Uterus (tissue), 4 donors: ENCODE data around the gene CNTNAP5. TPM values are rescaled to one million over a fixed set of nuclear protein-coding genes. Genes with fewer than 3 reads are reported as not detected.

ENCODE experiments used
- DNase-seq, 2 donors: peaks; one replicate each; pipeline ENCODE4 v3.0.0-alpha.2; 2019 to 2020
- H3K27ac ChIP-seq, 2 donors: fragments of 200-600 bp; sonication (generic); 1 replicate in 1 of 2; 2 replicates in 1 of 2; pipeline ENCODE4 v1.5.1; 2016 to 2018
- H3K27me3 ChIP-seq, 2 donors: fragments of 200-600 bp; sonication (generic); one replicate each; pipeline ENCODE4 v1.5.1; 2018 to 2019; ENCODE audit warnings: control low read depth in 1 of 2
- H3K36me3 ChIP-seq, 2 donors: fragments of 200-600 bp; sonication (generic); one replicate each; pipeline ENCODE4 v1.5.1; 2019; ENCODE audit warnings: control low read depth in 1 of 2
- H3K4me1 ChIP-seq, 2 donors: fragments of 200-600 bp; sonication (generic); one replicate each; pipeline ENCODE4 v1.5.1; 2018 to 2019; ENCODE audit warnings: control low read depth in 1 of 2
- H3K4me3 ChIP-seq, 2 donors: fragments of 200-600 bp; sonication (generic); 1 replicate in 1 of 2; 2 replicates in 1 of 2; pipeline ENCODE4 v1.5.1; 2018 to 2019; ENCODE audit warnings: mild to moderate bottlenecking in 1 of 2
- H3K9me3 ChIP-seq, 2 donors: fragments of 200-600 bp; sonication (generic); one replicate each; pipeline ENCODE4 v1.5.1; 2019; ENCODE audit warnings: control low read depth in 1 of 2
- POLR2A ChIP-seq, 2 donors: fragments of 450-650 bp; IDR thresholded peaks; one replicate each; pipeline ENCODE4 v1.6.1; 2016; ENCODE audit warnings: antibody characterized with exemption in 2 of 2, mild to moderate bottlenecking in 1 of 2, moderate library complexity in 1 of 2
- intact Hi-C: fragments of 100-400 bp; cut with DNase I; formaldehyde crosslinking; loops from one replicate; pipeline ENCODE4 v1.15.1; 2023; ENCODE audit warnings: low total_unique reads
- total RNA-seq, 4 donors: library from RNA; depleted of rRNA in 3 of 4; stranded (reverse); fragments of >200 nt in 3 of 4; gene quantifications; one replicate each; pipeline versions ENCODE4 v1.1.0 to v1.2.4, GENCODE V29; 2014 to 2023
- TF ChIP-seq, protein P1 (sequence below), 4 experiments: fragments of 200-600 bp in 2 of 4; fragments of 450-650 bp in 2 of 4; sonication (generic) in 2 of 4; IDR thresholded peaks; one replicate each; pipeline ENCODE4 v1.5.1; 2016 to 2019; ENCODE audit warnings: antibody characterized with exemption in 4 of 4, mild to moderate bottlenecking in 2 of 4, moderate library complexity in 1 of 4
- donor health status: DM: yes; HTN: yes; CAD: no.

Gene CNTNAP5
- total RNA-seq, 4 donors from 2014 or later = 1.4 TPM; not detected in 3

DNA sequence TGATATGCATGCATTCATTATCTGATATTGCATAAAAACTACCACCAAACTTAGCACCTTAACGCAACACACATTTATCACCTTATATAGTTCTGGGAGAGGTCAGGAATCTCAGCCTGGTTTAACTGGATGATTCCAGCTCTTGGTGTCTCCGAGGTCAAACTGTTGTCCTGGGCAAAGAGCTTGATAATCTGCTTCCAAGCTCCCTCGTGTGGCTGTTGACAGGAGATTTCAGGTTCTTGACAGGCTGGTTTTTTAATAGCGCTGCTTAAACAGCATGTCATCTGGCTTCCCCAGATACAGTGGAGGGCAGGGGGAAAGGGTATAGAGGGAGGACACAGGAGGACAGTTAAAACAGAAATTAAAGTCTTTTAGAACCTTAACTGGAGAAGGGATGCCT lies 785.0 kb downstream of the CNTNAP5 start:
- Histone ChIP-seq H3K9me3 (no peaks in the 10 kb centered on the region), H3K27ac (no peak overlapping the region), H3K4me1 (no peaks in the 10 kb centered on the region), H3K36me3 (no peaks in the 10 kb centered on the region), H3K4me3 (no peak overlapping the region), H3K27me3 (no peaks in the 10 kb centered on the region)
- no peak for DNase-seq
- intact Hi-C loops = no loop called here
- no peak for TF ChIP-seq POLR2A (IDR thresholded peaks at IDR 0.05)
- TF ChIP-seq, protein P1, sequence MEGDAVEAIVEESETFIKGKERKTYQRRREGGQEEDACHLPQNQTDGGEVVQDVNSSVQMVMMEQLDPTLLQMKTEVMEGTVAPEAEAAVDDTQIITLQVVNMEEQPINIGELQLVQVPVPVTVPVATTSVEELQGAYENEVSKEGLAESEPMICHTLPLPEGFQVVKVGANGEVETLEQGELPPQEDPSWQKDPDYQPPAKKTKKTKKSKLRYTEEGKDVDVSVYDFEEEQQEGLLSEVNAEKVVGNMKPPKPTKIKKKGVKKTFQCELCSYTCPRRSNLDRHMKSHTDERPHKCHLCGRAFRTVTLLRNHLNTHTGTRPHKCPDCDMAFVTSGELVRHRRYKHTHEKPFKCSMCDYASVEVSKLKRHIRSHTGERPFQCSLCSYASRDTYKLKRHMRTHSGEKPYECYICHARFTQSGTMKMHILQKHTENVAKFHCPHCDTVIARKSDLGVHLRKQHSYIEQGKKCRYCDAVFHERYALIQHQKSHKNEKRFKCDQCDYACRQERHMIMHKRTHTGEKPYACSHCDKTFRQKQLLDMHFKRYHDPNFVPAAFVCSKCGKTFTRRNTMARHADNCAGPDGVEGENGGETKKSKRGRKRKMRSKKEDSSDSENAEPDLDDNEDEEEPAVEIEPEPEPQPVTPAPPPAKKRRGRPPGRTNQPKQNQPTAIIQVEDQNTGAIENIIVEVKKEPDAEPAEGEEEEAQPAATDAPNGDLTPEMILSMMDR (IDR thresholded peaks at IDR 0.05) = no peak

DNA sequence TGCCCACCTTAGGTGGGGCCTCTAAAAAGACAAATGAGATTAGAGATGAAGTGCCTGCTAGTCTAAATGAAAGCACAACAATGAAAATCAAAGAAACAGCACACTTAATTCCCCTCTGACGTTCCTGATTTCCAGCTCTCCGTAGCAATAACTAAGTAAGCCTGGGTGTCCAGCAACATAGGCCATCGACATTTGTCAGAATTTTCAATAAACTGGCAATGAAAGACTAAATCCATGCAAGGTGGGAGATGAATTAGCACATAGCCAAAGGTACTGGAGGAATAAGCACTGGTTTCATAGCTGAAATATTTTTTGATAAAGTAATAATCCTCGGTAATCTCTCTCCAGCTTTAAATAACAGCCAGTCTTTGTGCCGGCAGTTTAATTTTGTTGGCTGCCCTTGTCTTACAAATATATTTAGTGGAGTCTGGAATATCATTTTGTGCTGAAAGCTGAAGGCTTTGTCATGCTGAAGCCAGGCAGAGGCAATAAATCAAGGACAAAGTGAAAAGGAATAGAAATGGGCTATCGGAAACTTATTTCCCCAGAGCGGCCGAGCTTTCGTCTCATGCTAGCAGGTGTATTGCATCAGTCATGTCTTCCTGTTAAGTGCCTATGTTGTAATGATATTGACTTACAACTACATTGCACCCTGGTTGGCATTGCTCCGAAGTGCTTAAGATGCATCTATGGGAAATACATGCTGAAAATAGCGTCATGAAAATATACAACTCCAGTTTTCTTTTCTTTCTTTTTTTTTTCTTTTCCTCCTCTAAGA lies 790.1 kb downstream of the CNTNAP5 start:
- Histone ChIP-seq H3K4me1 (no peaks in the 10 kb centered on the region), H3K9me3 (no peaks in the 10 kb centered on the region), H3K27me3 (no peaks in the 10 kb centered on the region), H3K4me3 (no peak overlapping the region), H3K27ac (no peak overlapping the region), H3K36me3 (no peaks in the 10 kb centered on the region)
- no peak for DNase-seq
- TF ChIP-seq, protein P1 (IDR thresholded peaks at IDR 0.05) = no peak
- TF ChIP-seq POLR2A (IDR thresholded peaks at IDR 0.05) = no peak
- intact Hi-C loops = no loop called here

DNA sequence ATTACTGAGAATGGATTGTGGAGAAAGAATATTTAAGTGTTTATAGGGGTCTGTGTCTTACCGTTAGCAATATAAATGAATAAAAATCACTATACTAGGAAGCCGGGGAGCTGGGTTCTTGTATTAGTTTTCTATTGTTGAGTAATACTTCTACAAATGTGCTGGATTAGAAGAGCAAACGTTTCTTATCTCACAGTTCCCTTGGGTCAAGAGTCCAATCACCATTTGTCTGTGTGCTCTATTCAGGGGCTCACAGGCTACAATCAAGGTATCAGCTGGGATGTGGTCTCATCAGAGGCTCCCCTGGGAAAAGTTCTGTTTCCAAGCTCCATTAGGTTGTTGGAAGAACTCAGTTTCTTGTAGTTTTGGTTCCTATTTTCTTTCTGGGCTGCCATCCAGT lies 790.9 kb downstream of the CNTNAP5 start:
- H3K27ac ChIP-seq = no peak overlapping the region
- H3K27me3 ChIP-seq = no peaks in the 10 kb centered on the region
- H3K4me1 ChIP-seq = no peaks in the 10 kb centered on the region
- intact Hi-C loops = no loop called here
- H3K36me3 ChIP-seq = no peaks in the 10 kb centered on the region
- DNase-seq = no peak
- H3K4me3 ChIP-seq = no peak overlapping the region
- H3K9me3 ChIP-seq = no peaks in the 10 kb centered on the region
- TF ChIP-seq POLR2A (IDR thresholded peaks at IDR 0.05) = no peak
- TF ChIP-seq, protein P1 (IDR thresholded peaks at IDR 0.05) = no peak

DNA sequence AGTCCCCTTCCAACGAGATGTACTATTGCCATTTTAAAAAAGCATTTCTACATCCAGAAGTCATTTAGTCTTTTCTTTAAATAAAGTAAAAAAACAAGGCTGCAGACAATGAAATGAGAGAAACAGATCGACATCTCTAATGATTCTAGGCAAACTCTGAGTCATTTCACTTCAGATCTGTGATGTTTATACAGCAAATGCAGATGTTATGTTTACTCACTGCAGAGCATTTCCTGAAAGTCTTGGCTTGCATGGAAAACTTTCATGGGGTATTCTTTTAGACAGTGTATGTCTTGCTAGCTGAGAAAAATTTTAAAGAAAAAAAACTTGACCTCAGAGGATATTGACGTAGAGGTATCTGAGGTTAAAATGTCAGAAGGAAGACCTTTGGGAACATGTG lies 797.4 kb downstream of the CNTNAP5 start:
- Histone ChIP-seq H3K27ac (no peak overlapping the region), H3K9me3 (no peaks in the 10 kb centered on the region), H3K27me3 (no peaks in the 10 kb centered on the region), H3K4me3 (no peak overlapping the region), H3K36me3 (no peaks in the 10 kb centered on the region), H3K4me1 (no peaks in the 10 kb centered on the region)
- intact Hi-C loops = no loop called here
- no peak for DNase-seq
- TF ChIP-seq POLR2A (IDR thresholded peaks at IDR 0.05) = no peak
- TF ChIP-seq, protein P1 (IDR thresholded peaks at IDR 0.05) = no peak

DNA sequence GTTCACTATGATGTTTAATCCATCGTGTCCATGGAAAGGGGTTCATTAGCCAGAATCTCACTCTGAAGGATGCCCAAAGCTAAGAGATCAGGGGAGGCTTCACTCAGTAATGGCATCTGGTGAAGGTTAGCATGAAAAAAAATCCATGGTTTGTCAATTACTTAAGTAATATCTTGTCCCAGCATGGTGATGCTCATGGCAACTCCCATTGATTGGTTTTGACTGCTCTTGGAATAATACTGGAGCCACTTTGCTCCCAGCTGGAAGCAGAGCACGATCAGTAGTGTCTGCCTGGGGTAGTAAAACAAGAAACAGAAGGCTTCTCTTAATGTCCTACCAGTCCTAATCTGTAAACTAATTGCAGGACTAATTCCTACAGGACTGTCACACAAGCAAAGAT lies 799.4 kb downstream of the CNTNAP5 start:
- Histone ChIP-seq H3K27me3 (no peaks in the 10 kb centered on the region), H3K9me3 (no peaks in the 10 kb centered on the region), H3K36me3 (no peaks in the 10 kb centered on the region), H3K27ac (no peak overlapping the region), H3K4me1 (no peaks in the 10 kb centered on the region), H3K4me3 (no peak overlapping the region)
- intact Hi-C loops = no loop called here
- TF ChIP-seq, protein P1 (IDR thresholded peaks at IDR 0.05) = no peak
- no peak for TF ChIP-seq POLR2A (IDR thresholded peaks at IDR 0.05)
- DNase-seq = no peak
